CD14-positive monocyte (primary cell): Measurements from ENCODE around the gene CDH13. TPM values are rescaled to one million over a fixed set of nuclear protein-coding genes. Genes with fewer than 3 reads are reported as not detected.

Source experiments
- DNase-seq, 3 donors: peaks; one replicate each; pipeline ENCODE4 v3.0.0-alpha.2; 2011 to 2022
- H2AFZ ChIP-seq: 2 replicates; pipeline ENCODE4 v1.6.0; 2012; ENCODE audit warnings: mild to moderate bottlenecking, low read depth, low read length, inconsistent platforms; ENCODE audit not compliant: insufficient read depth, poor library complexity, severe bottlenecking
- H3K27ac ChIP-seq, 2 donors: 1 replicate in 1 of 2; 2 replicates in 1 of 2; pipeline ENCODE4 v1.5.1; 2012 to 2013; ENCODE audit warnings: low read length in 2 of 2, control low read depth in 1 of 2, inconsistent platforms in 1 of 2, low read depth in 1 of 2, mild to moderate bottlenecking in 1 of 2
- H3K27me3 ChIP-seq, 2 donors: one replicate each; pipeline versions ENCODE4 v1.6.0 to v1.6.1; 2011 to 2013; ENCODE audit warnings: low read length in 2 of 2; ENCODE audit not compliant: control insufficient read depth in 2 of 2, insufficient read depth in 2 of 2
- H3K36me3 ChIP-seq, 2 donors: replicated peaks in 1 of 2; 1 replicate in 1 of 2; 2 replicates in 1 of 2; pipeline versions ENCODE4 v1.5.1 to v1.6.1; 2012 to 2013; ENCODE audit warnings: low read length in 2 of 2, control low read depth in 1 of 2, inconsistent platforms in 1 of 2, mild to moderate bottlenecking in 1 of 2; ENCODE audit not compliant: insufficient read depth in 2 of 2, control insufficient read depth in 1 of 2
- H3K4me1 ChIP-seq, 2 donors: 1 replicate in 1 of 2; 2 replicates in 1 of 2; pipeline versions ENCODE4 v1.5.1 to v1.6.1; 2012 to 2013; ENCODE audit warnings: low read length in 2 of 2, control low read depth in 1 of 2, inconsistent platforms in 1 of 2, mild to moderate bottlenecking in 1 of 2, moderate library complexity in 1 of 2; ENCODE audit not compliant: insufficient read depth in 2 of 2, control insufficient read depth in 1 of 2
- H3K4me2 ChIP-seq: replicated peaks from 2 replicates; pipeline ENCODE3; 2012; ENCODE audit warnings: low read length, moderate library complexity, mild to moderate bottlenecking; ENCODE audit not compliant: poor library complexity, severe bottlenecking; ENCODE audit errors: extremely low read depth
- H3K4me3 ChIP-seq, 3 experiments: fragments of 200-600 bp in 1 of 3; sonication (generic) in 1 of 3; replicated peaks in 1 of 3; 1 replicate in 2 of 3; 2 replicates in 1 of 3; pipeline ENCODE4 v1.5.1; 2011 to 2013; ENCODE audit warnings: low read length in 3 of 3, mild to moderate bottlenecking in 3 of 3, control low read depth in 2 of 3, low read depth in 2 of 3, inconsistent platforms in 1 of 3, moderate library complexity in 1 of 3
- H3K79me2 ChIP-seq: 2 replicates; pipeline ENCODE4 v1.6.0; 2012; ENCODE audit warnings: mild to moderate bottlenecking, control low read depth, inconsistent platforms, low read length, moderate library complexity; ENCODE audit not compliant: insufficient read depth
- H3K9ac ChIP-seq: 2 replicates; pipeline ENCODE4 v1.6.0; 2017; ENCODE audit warnings: low read length, mild to moderate bottlenecking; ENCODE audit not compliant: insufficient read depth, poor library complexity, severe bottlenecking
- H3K9me3 ChIP-seq, 2 donors: replicated peaks in 1 of 2; 1 replicate in 1 of 2; 2 replicates in 1 of 2; pipeline versions ENCODE4 v1.5.1 to v1.6.1; 2012 to 2013; ENCODE audit warnings: low read length in 2 of 2, control low read depth in 1 of 2; ENCODE audit not compliant: control insufficient read depth in 1 of 2, insufficient read depth in 1 of 2
- H4K20me1 ChIP-seq: 2 replicates; pipeline ENCODE4 v1.6.0; 2012; ENCODE audit warnings: mild to moderate bottlenecking, low read length, control low read depth, moderate library complexity; ENCODE audit not compliant: insufficient read depth
- H3K27ac Mint-ChIP-seq, 7 donors: one replicate each; pipeline ENCODE4 v1.8.0; 2020; ENCODE audit warnings: mild to moderate bottlenecking in 7 of 7, mixed read lengths in 7 of 7, moderate library complexity in 6 of 7, inconsistent platforms in 2 of 7
- H3K27me3 Mint-ChIP-seq, 3 donors: one replicate each; pipeline ENCODE4 v1.8.0; 2021 to 2022; ENCODE audit warnings: low read depth in 3 of 3, mild to moderate bottlenecking in 3 of 3, mixed read lengths in 3 of 3, moderate library complexity in 3 of 3, inconsistent platforms in 1 of 3
- H3K36me3 Mint-ChIP-seq, 2 donors: one replicate each; pipeline ENCODE4 v1.8.0; 2020; ENCODE audit warnings: mixed read lengths in 2 of 2, inconsistent platforms in 1 of 2, mild to moderate bottlenecking in 1 of 2
- H3K4me1 Mint-ChIP-seq: one replicate; pipeline ENCODE4 v1.8.0; 2020; ENCODE audit warnings: mild to moderate bottlenecking, mixed read lengths
- H3K4me3 Mint-ChIP-seq, 2 donors: one replicate each; pipeline ENCODE4 v1.8.0; 2020; ENCODE audit warnings: mild to moderate bottlenecking in 2 of 2, mixed read lengths in 2 of 2, moderate library complexity in 1 of 2
- H3K9me3 Mint-ChIP-seq, 7 donors: one replicate each; pipeline ENCODE4 v1.8.0; 2020 to 2022; ENCODE audit warnings: mixed read lengths in 7 of 7, mild to moderate bottlenecking in 6 of 7, moderate library complexity in 6 of 7, inconsistent platforms in 2 of 7
- WGBS: methylation state at CpG from one replicate; pipeline ENCODE4 v1.1.5; 2013; ENCODE audit warnings: missing lambda C conversion rate; ENCODE audit not compliant: insufficient coverage; 5-methylcytosine and 5-hydroxymethylcytosine counted together
- intact Hi-C, 2 donors: fragments of 100-400 bp; cut with micrococcal nuclease; formaldehyde crosslinking; loops; one replicate each; pipeline versions ENCODE4 v1.15.0 to v1.15.1; 2023
- polyA plus RNA-seq, 3 donors: library from polyadenylated mRNA; depleted of rRNA in 1 of 3; unstranded in 2 of 3; stranded (reverse) in 1 of 3; fragments of 300-500 nt in 2 of 3; fragments of >200 nt in 1 of 3; fragmentation: Illumina TruSeq in 2 of 3; gene quantifications; 1 replicate in 2 of 3; 2 replicates in 1 of 3; pipeline ENCODE4 v1.2.3, GENCODE V29; 2012 to 2021
- TF ChIP-seq, protein P1 (sequence below): fragments of 200-600 bp; IDR thresholded peaks from one replicate; pipeline ENCODE4 v1.8.0; 2022; ENCODE audit warnings: antibody characterized with exemption, mild to moderate bottlenecking

Gene CDH13
- polyA plus RNA-seq, 3 donors = 0.13 to 0.19 TPM; not detected in 1

DNA sequence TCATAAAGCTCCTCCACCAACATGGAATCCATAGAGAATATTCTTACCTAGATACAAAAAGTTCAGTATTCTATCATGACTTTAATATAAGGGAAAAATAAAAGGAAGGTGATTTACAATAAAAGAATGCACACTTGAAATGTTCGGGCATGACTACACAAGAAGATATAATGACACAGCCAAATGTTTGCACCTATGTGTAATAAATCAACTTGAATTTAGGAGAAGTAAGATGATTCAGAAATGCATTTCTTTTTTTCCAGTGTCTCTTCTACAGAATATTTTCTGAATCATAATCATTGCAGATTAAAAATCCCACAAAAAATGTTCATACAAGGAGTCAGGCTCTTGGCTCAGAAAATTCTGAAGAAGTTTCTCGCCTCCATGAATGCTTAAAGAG lies 777.0 kb downstream of the CDH13 start:
- Histone ChIP-seq H3K36me3 (no peaks in the 10 kb centered on the region), H3K9me3 (peaks cover 0 to 4% of the 10 kb centered on the region in 2 donors), H3K27ac (no peak overlapping the region), H3K27me3 (no peaks in the 10 kb centered on the region), H3K4me3 (no peak overlapping the region), H2AFZ (no peak overlapping the region), H3K4me2 (no peak overlapping the region), H4K20me1 (no peaks in the 10 kb centered on the region), H3K79me2 (no peaks in the 10 kb centered on the region), H3K9ac (no peak overlapping the region), H3K4me1 (no peaks in the 10 kb centered on the region)
- no peak overlapping the region for H3K4me3 Mint-ChIP-seq
- no peaks in the 10 kb centered on the region for H3K36me3 Mint-ChIP-seq
- TF ChIP-seq, protein P1, sequence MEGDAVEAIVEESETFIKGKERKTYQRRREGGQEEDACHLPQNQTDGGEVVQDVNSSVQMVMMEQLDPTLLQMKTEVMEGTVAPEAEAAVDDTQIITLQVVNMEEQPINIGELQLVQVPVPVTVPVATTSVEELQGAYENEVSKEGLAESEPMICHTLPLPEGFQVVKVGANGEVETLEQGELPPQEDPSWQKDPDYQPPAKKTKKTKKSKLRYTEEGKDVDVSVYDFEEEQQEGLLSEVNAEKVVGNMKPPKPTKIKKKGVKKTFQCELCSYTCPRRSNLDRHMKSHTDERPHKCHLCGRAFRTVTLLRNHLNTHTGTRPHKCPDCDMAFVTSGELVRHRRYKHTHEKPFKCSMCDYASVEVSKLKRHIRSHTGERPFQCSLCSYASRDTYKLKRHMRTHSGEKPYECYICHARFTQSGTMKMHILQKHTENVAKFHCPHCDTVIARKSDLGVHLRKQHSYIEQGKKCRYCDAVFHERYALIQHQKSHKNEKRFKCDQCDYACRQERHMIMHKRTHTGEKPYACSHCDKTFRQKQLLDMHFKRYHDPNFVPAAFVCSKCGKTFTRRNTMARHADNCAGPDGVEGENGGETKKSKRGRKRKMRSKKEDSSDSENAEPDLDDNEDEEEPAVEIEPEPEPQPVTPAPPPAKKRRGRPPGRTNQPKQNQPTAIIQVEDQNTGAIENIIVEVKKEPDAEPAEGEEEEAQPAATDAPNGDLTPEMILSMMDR = no peak
- intact Hi-C loops = no loop called here
- DNase-seq = no peak
- H3K4me1 Mint-ChIP-seq = no peaks in the 10 kb centered on the region
- peaks cover 0 to 10% (median 2%) of the 10 kb centered on the region in 7 donors for H3K9me3 Mint-ChIP-seq
- WGBS = no CpG with 5 or more reads among the region's 2 CpGs
- H3K27me3 Mint-ChIP-seq = peaks cover 0 to 6% (median 2%) of the 10 kb centered on the region in 3 donors
- no peak overlapping the region for H3K27ac Mint-ChIP-seq

DNA sequence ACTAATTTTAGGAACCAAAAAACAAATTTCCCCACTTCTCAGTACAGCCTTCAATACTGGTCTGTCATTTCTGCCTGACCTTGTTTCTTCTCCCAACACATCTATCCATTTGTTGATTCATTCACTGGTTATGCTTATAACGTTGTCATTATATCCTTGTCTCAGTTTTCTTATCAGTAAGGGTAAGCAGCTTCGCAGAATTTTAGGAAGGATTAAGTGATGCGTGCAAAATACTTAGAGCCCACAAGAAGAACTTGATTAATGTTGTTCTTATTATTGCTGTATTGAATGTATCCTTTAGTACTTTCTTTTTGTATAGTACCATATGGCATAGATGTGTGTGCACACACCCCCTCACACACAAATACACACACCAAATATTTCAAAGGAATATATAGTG lies 777.5 kb downstream of the CDH13 start:
- peaks cover 0 to 4% of the 10 kb centered on the region in 2 donors for H3K9me3 ChIP-seq
- peaks cover 0 to 7% (median 2%) of the 10 kb centered on the region in 3 donors for H3K27me3 Mint-ChIP-seq
- DNase-seq = no peak
- no peaks in the 10 kb centered on the region for H3K27me3 ChIP-seq
- no peaks in the 10 kb centered on the region for H3K79me2 ChIP-seq
- no peaks in the 10 kb centered on the region for H3K36me3 ChIP-seq
- TF ChIP-seq, protein P1 = no peak
- no peak overlapping the region for H3K27ac Mint-ChIP-seq
- H4K20me1 ChIP-seq = no peaks in the 10 kb centered on the region
- no peaks in the 10 kb centered on the region for H3K4me1 Mint-ChIP-seq
- no peak overlapping the region for H3K9ac ChIP-seq
- WGBS = no CpG with 5 or more reads among the region's 3 CpGs
- H3K9me3 Mint-ChIP-seq = peaks cover 0 to 10% (median 2%) of the 10 kb centered on the region in 7 donors
- H2AFZ ChIP-seq = no peak overlapping the region
- H3K4me3 Mint-ChIP-seq = no peak overlapping the region
- H3K4me1 ChIP-seq = no peaks in the 10 kb centered on the region
- no peak overlapping the region for H3K27ac ChIP-seq
- intact Hi-C loops = no loop called here
- H3K4me3 ChIP-seq = no peak overlapping the region
- no peaks in the 10 kb centered on the region for H3K36me3 Mint-ChIP-seq
- H3K4me2 ChIP-seq = no peak overlapping the region
